Nephron progenitor cell (in vitro differentiated cells): ENCODE results near the gene FBXL12.
"Not testable (repeated sequence)": the region's sequence is repeated elsewhere in the genome, so short reads cannot be mapped to it uniquely, and the experiment has no call there.

ENCODE experiments used
- DNase-seq: peaks from one replicate; pipeline ENCODE4 v3.0.0; 2021
- H3K27ac Mint-ChIP-seq: 2 replicates; pipeline ENCODE4 v1.8.0; 2021; ENCODE audit warnings: mild to moderate bottlenecking, moderate library complexity, mixed read lengths
- H3K27me3 Mint-ChIP-seq: 2 replicates; pipeline ENCODE4 v1.8.0; 2021; ENCODE audit warnings: mild to moderate bottlenecking, low read depth, mixed read lengths; ENCODE audit not compliant: poor library complexity
- H3K36me3 Mint-ChIP-seq: 2 replicates; pipeline ENCODE4 v1.8.0; 2021; ENCODE audit warnings: low read depth, mixed read lengths
- H3K4me1 Mint-ChIP-seq: 2 replicates; pipeline ENCODE4 v1.8.0; 2021; ENCODE audit warnings: mixed read lengths
- H3K4me3 Mint-ChIP-seq: 2 replicates; pipeline ENCODE4 v1.8.0; 2021; ENCODE audit warnings: mild to moderate bottlenecking, moderate library complexity, mixed read lengths
- H3K9me3 Mint-ChIP-seq: 2 replicates; pipeline ENCODE4 v1.8.0; 2021; ENCODE audit warnings: mild to moderate bottlenecking, moderate library complexity, mixed read lengths
- TF ChIP-seq, protein P1 (sequence below): fragments of 200-600 bp; sonication (generic); IDR thresholded peaks from 2 replicates; pipeline ENCODE4 v1.5.0; 2021; ENCODE audit warnings: antibody characterized with exemption

Gene FBXL12

DNA sequence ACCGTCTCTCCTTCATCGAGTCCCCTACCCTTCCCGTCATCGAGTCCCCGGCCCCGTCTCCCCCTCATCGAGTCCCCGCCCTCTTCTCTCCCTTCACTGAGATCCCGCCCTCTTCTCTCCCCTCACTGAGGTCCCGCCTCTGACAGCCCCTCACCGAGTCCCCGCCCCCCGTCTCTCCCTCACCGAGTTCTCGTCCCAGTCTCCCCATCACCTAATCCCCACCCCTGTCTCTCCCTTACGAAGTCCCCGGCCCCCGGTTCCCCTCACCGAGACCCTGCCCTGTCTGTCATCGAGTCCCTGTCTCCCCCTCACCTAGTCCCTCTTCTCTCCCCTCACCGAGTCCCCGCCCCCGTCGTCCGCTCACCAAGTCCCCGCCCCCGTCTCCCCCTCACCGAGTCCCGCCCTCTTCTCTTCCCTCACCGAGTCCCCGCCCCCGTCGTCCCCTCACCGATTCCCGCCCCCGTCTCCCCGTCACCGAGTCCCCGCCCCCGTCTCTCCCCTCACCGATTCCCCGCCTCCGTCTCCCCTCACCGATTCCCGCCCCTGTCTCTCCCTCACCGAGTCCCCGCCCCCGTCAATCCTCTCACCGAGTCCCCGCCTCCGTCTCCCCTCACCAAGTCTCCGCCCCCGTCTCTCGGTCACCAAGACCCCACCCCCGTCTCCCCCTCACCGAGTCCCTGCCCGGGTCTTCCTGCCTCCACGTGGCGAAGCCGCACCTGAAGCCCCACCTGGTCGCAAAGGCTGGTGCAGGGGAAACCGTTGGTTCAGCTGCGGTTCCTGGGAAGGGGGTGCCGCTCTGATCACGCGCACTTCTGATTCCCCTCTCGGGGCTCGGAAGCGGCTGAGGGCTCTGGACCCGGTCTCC, 26.4 kb downstream of the FBXL12 start:
- peak; percentile 95 for DNase-seq
- Mint-ChIP-seq H3K36me3 (peaks cover 3% of the 10 kb centered on the region), H3K9me3 (peaks cover 3% of the 10 kb centered on the region), H3K27ac (peak overlapping the region; percentile 61), H3K27me3 (no peaks in the 10 kb centered on the region), H3K4me3 (peak overlapping the region; percentile 83), H3K4me1 (peaks cover 44% of the 10 kb centered on the region)
- TF ChIP-seq, protein P1, sequence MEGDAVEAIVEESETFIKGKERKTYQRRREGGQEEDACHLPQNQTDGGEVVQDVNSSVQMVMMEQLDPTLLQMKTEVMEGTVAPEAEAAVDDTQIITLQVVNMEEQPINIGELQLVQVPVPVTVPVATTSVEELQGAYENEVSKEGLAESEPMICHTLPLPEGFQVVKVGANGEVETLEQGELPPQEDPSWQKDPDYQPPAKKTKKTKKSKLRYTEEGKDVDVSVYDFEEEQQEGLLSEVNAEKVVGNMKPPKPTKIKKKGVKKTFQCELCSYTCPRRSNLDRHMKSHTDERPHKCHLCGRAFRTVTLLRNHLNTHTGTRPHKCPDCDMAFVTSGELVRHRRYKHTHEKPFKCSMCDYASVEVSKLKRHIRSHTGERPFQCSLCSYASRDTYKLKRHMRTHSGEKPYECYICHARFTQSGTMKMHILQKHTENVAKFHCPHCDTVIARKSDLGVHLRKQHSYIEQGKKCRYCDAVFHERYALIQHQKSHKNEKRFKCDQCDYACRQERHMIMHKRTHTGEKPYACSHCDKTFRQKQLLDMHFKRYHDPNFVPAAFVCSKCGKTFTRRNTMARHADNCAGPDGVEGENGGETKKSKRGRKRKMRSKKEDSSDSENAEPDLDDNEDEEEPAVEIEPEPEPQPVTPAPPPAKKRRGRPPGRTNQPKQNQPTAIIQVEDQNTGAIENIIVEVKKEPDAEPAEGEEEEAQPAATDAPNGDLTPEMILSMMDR: no peak

GRCh38 chr19:9791552-9792205, 27.2 kb downstream of the FBXL12 start:
- DNase-seq: peak; percentile 99
- no peaks in the 10 kb centered on the region for H3K27me3 Mint-ChIP-seq
- H3K36me3 Mint-ChIP-seq: peaks cover 4% of the 10 kb centered on the region
- TF ChIP-seq, protein P1: no peak
- H3K4me3 Mint-ChIP-seq: peak overlapping the region; percentile 83
- peak overlapping the region; percentile 88 for H3K27ac Mint-ChIP-seq
- peaks cover 46% of the 10 kb centered on the region for H3K4me1 Mint-ChIP-seq
- peaks cover 4% of the 10 kb centered on the region for H3K9me3 Mint-ChIP-seq

- Mint-ChIP-seq H3K27ac (peak overlapping the region; percentile 88), H3K4me1 (peaks cover 46% of the 10 kb centered on the region), H3K4me3 (peak overlapping the region; percentile 83)
- DNase-seq, H3K36me3 Mint-ChIP-seq, H3K27me3 Mint-ChIP-seq, H3K9me3 Mint-ChIP-seq: not testable (repeated sequence)
Observed at GRCh38 chr19:9791073-9791367, 27.9 kb downstream of the FBXL12 start.

DNA sequence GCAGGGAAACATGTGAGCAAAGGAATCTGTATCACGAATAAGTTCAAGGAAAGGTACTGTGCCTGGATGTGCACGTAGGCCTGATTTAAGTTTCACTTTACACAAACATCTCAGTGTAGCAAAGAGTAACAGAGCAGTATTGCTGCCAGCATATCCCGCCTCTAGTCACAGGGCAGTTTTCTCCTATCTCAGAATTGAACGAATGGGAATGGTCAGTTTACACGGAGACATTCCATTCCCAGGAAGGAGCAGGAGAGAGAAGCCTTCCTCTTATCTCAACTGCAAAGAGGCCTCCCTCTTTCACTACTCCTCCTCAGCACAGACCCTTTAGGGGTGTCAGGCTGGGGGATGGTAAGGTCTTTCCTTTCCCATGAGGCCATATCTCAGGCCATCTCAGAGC, 29.3 kb downstream of the FBXL12 start:
- peaks cover 53% of the 10 kb centered on the region for H3K4me1 Mint-ChIP-seq
- H3K27me3 Mint-ChIP-seq, DNase-seq, H3K36me3 Mint-ChIP-seq, H3K9me3 Mint-ChIP-seq: not testable (repeated sequence)
- peak overlapping the region; percentile 38 for H3K4me3 Mint-ChIP-seq
- H3K27ac Mint-ChIP-seq: peak overlapping the region; percentile 76

- no peaks in the 10 kb centered on the region for H3K27me3 Mint-ChIP-seq
- H3K4me3 Mint-ChIP-seq: peak overlapping the region; percentile 19
- TF ChIP-seq, protein P1: no peak
- H3K9me3 Mint-ChIP-seq: peaks cover 4% of the 10 kb centered on the region
- H3K27ac Mint-ChIP-seq: peak overlapping the region; percentile 76
- H3K4me1 Mint-ChIP-seq: peaks cover 58% of the 10 kb centered on the region
- peaks cover 4% of the 10 kb centered on the region for H3K36me3 Mint-ChIP-seq
- DNase-seq: no peak
Observed at GRCh38 chr19:9789066-9789465, 29.8 kb downstream of the FBXL12 start.

- H3K27me3 Mint-ChIP-seq, H3K4me3 Mint-ChIP-seq, H3K36me3 Mint-ChIP-seq, H3K9me3 Mint-ChIP-seq, DNase-seq: not testable (repeated sequence)
- peaks cover 60% of the 10 kb centered on the region for H3K4me1 Mint-ChIP-seq
- peak overlapping the region; percentile 76 for H3K27ac Mint-ChIP-seq
Observed at GRCh38 chr19:9788604-9789003, 30.3 kb downstream of the FBXL12 start.

DNA sequence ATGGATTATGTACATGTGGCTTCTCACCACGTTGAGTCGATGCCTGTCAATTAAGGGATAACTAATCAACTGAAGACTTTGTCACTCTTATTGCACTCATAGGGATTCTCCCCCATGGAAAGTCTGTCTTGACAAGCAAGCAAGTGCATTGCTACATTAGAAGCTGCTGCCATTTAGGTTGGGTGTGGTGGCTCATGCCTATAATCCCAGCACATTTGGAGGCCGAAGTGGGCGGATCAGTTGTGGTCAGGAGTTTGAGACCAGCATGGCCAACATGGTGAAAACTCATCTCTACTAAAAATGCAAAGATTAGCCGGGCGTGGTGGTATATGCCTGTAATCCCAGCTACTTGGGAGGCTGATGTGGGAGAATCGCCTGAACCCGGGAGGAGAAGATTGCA, 32.1 kb downstream of the FBXL12 start:
- TF ChIP-seq, protein P1: no peak
- no peaks in the 10 kb centered on the region for H3K27me3 Mint-ChIP-seq
- DNase-seq: no peak
- peaks cover 4% of the 10 kb centered on the region for H3K9me3 Mint-ChIP-seq
- peaks cover 62% of the 10 kb centered on the region for H3K4me1 Mint-ChIP-seq
- peaks cover 4% of the 10 kb centered on the region for H3K36me3 Mint-ChIP-seq
- no peak overlapping the region for H3K27ac Mint-ChIP-seq
- H3K4me3 Mint-ChIP-seq: peak overlapping the region; percentile 74
